A549 treated with dexamethasone at 1 μM for 4 hours (cell line): ENCODE results near the gene GPR34. TPM values are rescaled to one million over a fixed set of nuclear protein-coding genes. Genes with fewer than 3 reads are reported as not detected.

Experiments
- total RNA-seq: library from RNA; stranded (reverse); fragments of 200-300 nt; extraction: Qiagen RNA extraction; gene quantifications from 5 replicates; pipeline ENCODE4 v1.2.3, GENCODE V29; 2022

GPR34 gene
- total RNA-seq, result 0.06 to 0.08 TPM (median 0.06 TPM) in 3 of 5 replicates, not detected in the others

GRCh38 chrX:41688835-41689234, at the start of gene GPR34:
GPR34 (plus strand) TSS chrX:41688973; CDS start chrX:41695634, 6,661 bp downstream.

GRCh38 chrX:41723826-41724225, 35.1 kb downstream of the GPR34 start, which contains the start of gene GPR82:
GPR82 (plus strand) TSS chrX:41724181; CDS start chrX:41727027, 2,846 bp downstream.

Other genes with a start within 250 kb of the GPR34 start
- gene NYX, start 241.6 kb upstream of the GPR34 start, total RNA-seq, result not detected in 5 replicates
- not detected in 5 replicates for gene GPR82, start 35.2 kb downstream of the GPR34 start, total RNA-seq
- gene CASK, start 234.6 kb downstream of the GPR34 start, total RNA-seq, result 20.4 to 24.9 TPM (median 23.4 TPM) in 5 replicates